ENCODE data around the gene MTMR1.

The MTMR1 gene

GRCh38 chrX:150700107-150700506 lies 6.9 kb downstream of the MTMR1 start:
- no peak overlapping the region for H3K27ac ChIP-seq (ENCODE audit: low read length)
- no peak overlapping the region for H3K9ac ChIP-seq (ENCODE audit: low read length)
- H3F3A ChIP-seq (ENCODE audit: insufficient read depth, low read length), result 0 out of 2 replicates have a peak, but pooled peaks cover 2% of the 10 kb centered on the region
- no peak overlapping the region for H3K4me2 ChIP-seq (ENCODE audit: low read depth, low read length)
- H3K9me3 ChIP-seq (replicated peaks; ENCODE audit: insufficient read depth, low read length), result no peaks in the 10 kb centered on the region
- H3K9me2 ChIP-seq (replicated peaks; ENCODE audit: insufficient read depth, low read length), result no peaks in the 10 kb centered on the region
- DNase-seq, result no peak
- TF ChIP-seq EZH2phosphoT487 (IDR thresholded peaks at IDR 0.05; ENCODE audit: low read length) (no peak), EZH2 (optimal IDR thresholded peaks at IDR 0.05; ENCODE audit: low read depth, low read length) (no peak)
- TF ChIP-seq, protein P1, sequence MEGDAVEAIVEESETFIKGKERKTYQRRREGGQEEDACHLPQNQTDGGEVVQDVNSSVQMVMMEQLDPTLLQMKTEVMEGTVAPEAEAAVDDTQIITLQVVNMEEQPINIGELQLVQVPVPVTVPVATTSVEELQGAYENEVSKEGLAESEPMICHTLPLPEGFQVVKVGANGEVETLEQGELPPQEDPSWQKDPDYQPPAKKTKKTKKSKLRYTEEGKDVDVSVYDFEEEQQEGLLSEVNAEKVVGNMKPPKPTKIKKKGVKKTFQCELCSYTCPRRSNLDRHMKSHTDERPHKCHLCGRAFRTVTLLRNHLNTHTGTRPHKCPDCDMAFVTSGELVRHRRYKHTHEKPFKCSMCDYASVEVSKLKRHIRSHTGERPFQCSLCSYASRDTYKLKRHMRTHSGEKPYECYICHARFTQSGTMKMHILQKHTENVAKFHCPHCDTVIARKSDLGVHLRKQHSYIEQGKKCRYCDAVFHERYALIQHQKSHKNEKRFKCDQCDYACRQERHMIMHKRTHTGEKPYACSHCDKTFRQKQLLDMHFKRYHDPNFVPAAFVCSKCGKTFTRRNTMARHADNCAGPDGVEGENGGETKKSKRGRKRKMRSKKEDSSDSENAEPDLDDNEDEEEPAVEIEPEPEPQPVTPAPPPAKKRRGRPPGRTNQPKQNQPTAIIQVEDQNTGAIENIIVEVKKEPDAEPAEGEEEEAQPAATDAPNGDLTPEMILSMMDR (IDR thresholded peaks at IDR 0.05; ENCODE audit: low read length), result no peak
- peaks cover 58% of the 10 kb centered on the region for H3K79me2 ChIP-seq (ENCODE audit: low read length)
- H3K4me3 ChIP-seq (ENCODE audit: low read length), result no peak overlapping the region
- no peaks in the 10 kb centered on the region; the same call in none of the 2 replicates for H3K36me3 ChIP-seq (replicated peaks; ENCODE audit: insufficient read depth, low read length)
- H2AFZ ChIP-seq (ENCODE audit: low read length), result no peak overlapping the region
- peaks cover 12% of the 10 kb centered on the region for H3K4me1 ChIP-seq (ENCODE audit: low read length)
- 0 out of 2 replicates have a peak, but pooled peaks cover 3% of the 10 kb centered on the region for H4K20me1 ChIP-seq (ENCODE audit: insufficient read depth, low read length)
- no peaks in the 10 kb centered on the region for H3K27me3 ChIP-seq (replicated peaks; ENCODE audit: insufficient read depth, low read length)

- TF ChIP-seq EZH2 (optimal IDR thresholded peaks at IDR 0.05; ENCODE audit: low read depth, low read length), result no peak
- TF ChIP-seq, protein P1 (IDR thresholded peaks at IDR 0.05; ENCODE audit: low read length), result no peak
- no peak for TF ChIP-seq EZH2phosphoT487 (IDR thresholded peaks at IDR 0.05; ENCODE audit: low read length)
- no peaks in the 10 kb centered on the region; the same call in none of the 2 replicates for H3K36me3 ChIP-seq (replicated peaks; ENCODE audit: insufficient read depth, low read length)
- H3K9ac ChIP-seq (ENCODE audit: low read length), result no peak overlapping the region
- no peaks in the 10 kb centered on the region for H3F3A ChIP-seq (ENCODE audit: insufficient read depth, low read length)
- no peaks in the 10 kb centered on the region for H3K9me3 ChIP-seq (replicated peaks; ENCODE audit: insufficient read depth, low read length)
- no peak for DNase-seq
- H4K20me1 ChIP-seq (ENCODE audit: insufficient read depth, low read length), result 0 out of 2 replicates have a peak, but pooled peaks cover 3% of the 10 kb centered on the region
- H3K4me3 ChIP-seq (ENCODE audit: low read length), result no peak overlapping the region
- H3K27ac ChIP-seq (ENCODE audit: low read length), result no peak overlapping the region
- no peaks in the 10 kb centered on the region; the same call in 1 of the 2 replicates for H3K4me1 ChIP-seq (ENCODE audit: low read length)
- no peaks in the 10 kb centered on the region for H3K27me3 ChIP-seq (replicated peaks; ENCODE audit: insufficient read depth, low read length)
- no peaks in the 10 kb centered on the region for H3K9me2 ChIP-seq (replicated peaks; ENCODE audit: insufficient read depth, low read length)
- H3K4me2 ChIP-seq (ENCODE audit: low read depth, low read length), result no peak overlapping the region
- peaks cover 45% of the 10 kb centered on the region for H3K79me2 ChIP-seq (ENCODE audit: low read length)
- H2AFZ ChIP-seq (ENCODE audit: low read length), result no peak overlapping the region
These were observed 8.2 kb downstream of the MTMR1 start for GRCh38 chrX:150701377-150701776.

GRCh38 chrX:150702966-150703694 lies 9.9 kb downstream of the MTMR1 start:
- no peaks in the 10 kb centered on the region for H3F3A ChIP-seq (ENCODE audit: insufficient read depth, low read length)

More at GRCh38 chrX:150702966-150703694, 9.9 kb downstream of the MTMR1 start:
- Histone ChIP-seq H4K20me1 (ENCODE audit: insufficient read depth, low read length) (0 out of 2 replicates have a peak, but pooled peaks cover 3% of the 10 kb centered on the region), H3K27me3 (replicated peaks; ENCODE audit: insufficient read depth, low read length) (no peaks in the 10 kb centered on the region), H3K79me2 (ENCODE audit: low read length) (peaks cover 29% of the 10 kb centered on the region), H3K4me3 (ENCODE audit: low read length) (no peak overlapping the region), H3K9me2 (replicated peaks; ENCODE audit: insufficient read depth, low read length) (no peaks in the 10 kb centered on the region), H3K9me3 (replicated peaks; ENCODE audit: insufficient read depth, low read length) (no peaks in the 10 kb centered on the region), H3K9ac (ENCODE audit: low read length) (no peak overlapping the region), H3K36me3 (replicated peaks; ENCODE audit: insufficient read depth, low read length) (no peaks in the 10 kb centered on the region; the same call in none of the 2 replicates), H3K4me2 (ENCODE audit: low read depth, low read length) (no peak overlapping the region), H2AFZ (ENCODE audit: low read length) (no peak overlapping the region), H3K4me1 (ENCODE audit: low read length) (no peaks in the 10 kb centered on the region), H3K27ac (ENCODE audit: low read length) (no peak overlapping the region)
- no peak for DNase-seq
- TF ChIP-seq, protein P1 (IDR thresholded peaks at IDR 0.05; ENCODE audit: low read length), result no peak
- TF ChIP-seq EZH2phosphoT487 (IDR thresholded peaks at IDR 0.05; ENCODE audit: low read length) (no peak), EZH2 (optimal IDR thresholded peaks at IDR 0.05; ENCODE audit: low read depth, low read length) (no peak)
